DOHH2 (cell line): ENCODE results near the gene GPR62.

Experiments
- H3F3A ChIP-seq: fragments of 200-600 bp; sonication (generic), shearing (Covaris generic); 2 replicates; pipeline ENCODE4 v1.6.0; 2016; ENCODE audit warnings: antibody characterized with exemption, mild to moderate bottlenecking; ENCODE audit not compliant: control insufficient read depth, insufficient read depth
- H3K27ac ChIP-seq: fragments of 200-600 bp; sonication (generic); 2 replicates; pipeline ENCODE4 v1.5.1; 2014; ENCODE audit warnings: low read depth, mild to moderate bottlenecking, low read length, moderate library complexity
- H3K27me3 ChIP-seq: fragments of 200-600 bp; sonication (generic); 2 replicates; pipeline ENCODE4 v1.6.1; 2014; ENCODE audit warnings: mild to moderate bottlenecking, low read length, mixed read lengths; ENCODE audit not compliant: control insufficient read depth
- H3K36me3 ChIP-seq: fragments of 200-600 bp; sonication (generic); 2 replicates; pipeline ENCODE4 v1.6.1; 2014; ENCODE audit warnings: mild to moderate bottlenecking, low read length, moderate library complexity, mixed read lengths; ENCODE audit not compliant: control insufficient read depth
- H3K4me1 ChIP-seq: fragments of 200-600 bp; sonication (generic); 2 replicates; pipeline ENCODE4 v1.6.1; 2014; ENCODE audit warnings: mild to moderate bottlenecking, low read length, mixed read lengths; ENCODE audit not compliant: control insufficient read depth
- H3K4me2 ChIP-seq: fragments of 200-600 bp; sonication (generic); 2 replicates; pipeline ENCODE4 v1.6.0; 2014; ENCODE audit warnings: mild to moderate bottlenecking, low read length, moderate library complexity
- H3K4me3 ChIP-seq: fragments of 200-600 bp; sonication (generic); 2 replicates; pipeline ENCODE4 v1.5.1; 2014; ENCODE audit warnings: mild to moderate bottlenecking, low read length, mixed read lengths
- H3K79me2 ChIP-seq: fragments of 200-600 bp; sonication (generic); 2 replicates; pipeline ENCODE4 v1.6.1; 2014; ENCODE audit warnings: mild to moderate bottlenecking, low read length, mixed read lengths; ENCODE audit not compliant: control insufficient read depth
- H3K9me2 ChIP-seq: fragments of 200-600 bp; sonication (generic); replicated peaks from 2 replicates; pipeline ENCODE4 v1.6.1; 2014; ENCODE audit warnings: mild to moderate bottlenecking, low read length, mixed read lengths; ENCODE audit not compliant: control insufficient read depth
- H3K9me3 ChIP-seq: fragments of 200-600 bp; sonication (generic); 2 replicates; pipeline ENCODE4 v1.6.1; 2014; ENCODE audit warnings: antibody characterized with exemption, low read length, mixed read lengths; ENCODE audit not compliant: control insufficient read depth, insufficient read depth
- H4K20me1 ChIP-seq: fragments of 200-600 bp; sonication (generic); 2 replicates; pipeline ENCODE4 v1.6.0; 2014; ENCODE audit warnings: low read depth, mild to moderate bottlenecking, antibody characterized with exemption, low read length, moderate library complexity; ENCODE audit not compliant: control insufficient read depth, insufficient read depth
- CTCF ChIP-seq: fragments of 200-600 bp; sonication (generic); IDR thresholded peaks from one replicate; pipeline ENCODE4 v1.5.1; 2014; ENCODE audit warnings: antibody characterized with exemption, mild to moderate bottlenecking, low read depth, low read length; ENCODE audit not compliant: poor library complexity, severe bottlenecking
- EZH2phosphoT487 ChIP-seq: fragments of 200-600 bp; sonication (generic); IDR thresholded peaks from 2 replicates; pipeline ENCODE4 v1.6.1; 2017; ENCODE audit warnings: borderline replicate concordance, mild to moderate bottlenecking, antibody characterized with exemption, low read length, moderate library complexity, mixed read lengths

The GPR62 gene

GRCh38 chr3:52002748-52003147 lies 47.6 kb downstream of the GPR62 start:
- peaks cover 17% of the 10 kb centered on the region for H3K27me3 ChIP-seq
- no peaks in the 10 kb centered on the region for H3K36me3 ChIP-seq
- no peaks in the 10 kb centered on the region for H4K20me1 ChIP-seq
- no peak overlapping the region for H3K4me3 ChIP-seq
- no peak overlapping the region for H3K27ac ChIP-seq
- no peak for TF ChIP-seq EZH2phosphoT487
- no peak for TF ChIP-seq CTCF
- H3K4me2 ChIP-seq, result no peak overlapping the region
- no peaks in the 10 kb centered on the region for H3K79me2 ChIP-seq
- no peaks in the 10 kb centered on the region for H3K9me2 ChIP-seq
- H3F3A ChIP-seq, result no peaks in the 10 kb centered on the region
- H3K4me1 ChIP-seq, result peaks cover 10% of the 10 kb centered on the region
- no peaks in the 10 kb centered on the region for H3K9me3 ChIP-seq

- Histone ChIP-seq H3K27ac (no peak overlapping the region), H3K4me2 (no peak overlapping the region), H3K9me3 (no peaks in the 10 kb centered on the region), H3K4me3 (no peak overlapping the region), H3K79me2 (no peaks in the 10 kb centered on the region), H3K27me3 (peaks cover 13% of the 10 kb centered on the region), H3K4me1 (peaks cover 10% of the 10 kb centered on the region), H3F3A (no peaks in the 10 kb centered on the region), H4K20me1 (no peaks in the 10 kb centered on the region), H3K9me2 (no peaks in the 10 kb centered on the region), H3K36me3 (no peaks in the 10 kb centered on the region)
- TF ChIP-seq CTCF (no peak), EZH2phosphoT487 (no peak)
These were observed 49.1 kb downstream of the GPR62 start for GRCh38 chr3:52004163-52004787.

DNA sequence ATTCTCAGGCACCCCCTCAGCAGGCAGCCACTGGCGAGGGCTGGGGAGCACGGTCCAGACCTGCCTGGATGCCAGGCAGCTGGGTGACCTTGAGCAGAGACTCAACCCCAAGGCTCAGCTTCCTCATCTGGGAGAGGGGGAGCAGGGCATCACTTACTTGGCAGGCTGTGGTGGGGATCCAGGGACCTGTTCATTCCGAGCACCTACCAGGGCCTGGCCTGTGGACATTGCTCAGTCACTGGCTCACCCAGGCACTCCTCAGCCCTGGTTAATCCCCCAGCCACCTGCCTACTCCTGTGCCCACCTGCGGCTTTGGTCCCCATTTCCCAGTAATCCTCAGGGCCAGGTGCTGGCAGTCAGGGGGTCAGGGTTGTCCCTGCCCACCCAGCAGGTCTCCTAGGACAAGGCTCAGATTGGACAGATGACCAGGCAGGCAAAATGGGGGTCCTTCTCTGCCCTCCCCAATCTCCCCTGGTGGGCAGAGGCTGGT lies 49.8 kb downstream of the GPR62 start:
- H3K27me3 ChIP-seq, result peaks cover 13% of the 10 kb centered on the region
- H3K4me2 ChIP-seq, result no peak overlapping the region
- no peaks in the 10 kb centered on the region for H3F3A ChIP-seq
- H3K9me3 ChIP-seq, result no peaks in the 10 kb centered on the region
- no peaks in the 10 kb centered on the region for H3K79me2 ChIP-seq
- no peaks in the 10 kb centered on the region for H3K9me2 ChIP-seq
- TF ChIP-seq EZH2phosphoT487 (no peak), CTCF (no peak)
- no peaks in the 10 kb centered on the region for H3K36me3 ChIP-seq
- no peaks in the 10 kb centered on the region for H4K20me1 ChIP-seq
- no peak overlapping the region for H3K4me3 ChIP-seq
- peaks cover 10% of the 10 kb centered on the region for H3K4me1 ChIP-seq
- no peak overlapping the region for H3K27ac ChIP-seq
